Measurements from ENCODE around the gene ZC3H8.
"Not testable (repeated sequence)": the region's sequence is repeated elsewhere in the genome, so short reads cannot be mapped to it uniquely, and the experiment has no call there.

Gene ZC3H8

DNA sequence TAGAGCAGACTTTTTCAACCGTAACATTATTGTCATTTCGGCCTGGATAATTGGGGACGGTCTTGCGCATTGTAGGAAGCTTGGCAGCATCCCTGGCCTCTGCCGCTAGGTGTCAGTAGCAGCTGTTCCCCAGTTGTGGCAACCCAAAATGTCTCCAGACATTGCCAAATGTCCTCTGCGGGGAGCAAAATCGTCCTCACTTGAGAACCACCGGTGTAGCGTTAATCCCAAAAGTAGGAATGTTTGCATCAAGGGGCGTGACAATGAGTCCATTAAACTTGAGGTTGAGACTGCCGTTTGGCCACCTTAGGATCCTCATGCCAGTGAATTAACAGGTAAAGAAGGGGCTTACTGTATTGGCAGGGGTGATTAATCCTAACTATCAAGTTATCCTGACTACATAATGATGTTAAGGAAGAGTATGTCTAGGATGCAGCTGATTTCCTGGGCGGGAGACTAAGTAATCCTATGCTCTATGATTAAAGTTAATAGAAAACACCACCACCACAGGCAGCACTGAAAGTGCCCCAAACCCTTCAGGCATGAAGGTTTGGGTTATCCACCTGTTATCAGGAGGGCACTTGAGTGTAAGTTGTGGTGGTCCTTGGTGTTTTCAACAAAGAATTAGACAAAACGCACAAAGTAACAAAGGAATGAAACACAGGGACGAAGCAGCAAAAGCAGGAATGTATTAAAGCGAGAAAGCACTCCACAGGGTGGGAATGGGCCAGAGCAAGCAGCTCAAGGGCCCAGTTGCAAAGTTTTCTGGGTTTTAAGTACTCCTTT, 4.9 kb upstream of the ZC3H8 start:
- peak; percentile 66 to 79 for DNase-seq (ENCODE audit: low read depth in 1 of 2, low spot score in 1 of 2)

DNA sequence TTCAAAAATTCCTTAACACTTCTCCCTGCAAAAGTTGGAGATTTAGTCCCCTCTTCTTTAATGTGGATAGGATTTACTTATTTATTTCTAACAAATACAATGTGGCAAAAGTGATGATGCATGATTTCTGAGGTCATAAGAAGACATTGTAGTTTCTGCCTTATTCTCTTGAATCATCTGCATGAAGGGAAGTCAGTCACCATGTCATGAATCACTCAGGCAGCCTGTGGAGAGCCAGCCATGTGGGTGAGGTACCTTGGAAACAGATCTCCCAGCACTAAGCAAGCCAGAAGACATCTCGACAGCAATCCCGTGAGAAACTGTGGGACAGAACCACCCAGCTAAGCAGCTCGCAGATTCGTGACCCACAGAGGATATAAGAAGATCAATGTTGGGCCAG, 2.7 kb upstream of the ZC3H8 start:
- no peak for DNase-seq (ENCODE audit: low read depth in 1 of 2, low spot score in 1 of 2)

DNA sequence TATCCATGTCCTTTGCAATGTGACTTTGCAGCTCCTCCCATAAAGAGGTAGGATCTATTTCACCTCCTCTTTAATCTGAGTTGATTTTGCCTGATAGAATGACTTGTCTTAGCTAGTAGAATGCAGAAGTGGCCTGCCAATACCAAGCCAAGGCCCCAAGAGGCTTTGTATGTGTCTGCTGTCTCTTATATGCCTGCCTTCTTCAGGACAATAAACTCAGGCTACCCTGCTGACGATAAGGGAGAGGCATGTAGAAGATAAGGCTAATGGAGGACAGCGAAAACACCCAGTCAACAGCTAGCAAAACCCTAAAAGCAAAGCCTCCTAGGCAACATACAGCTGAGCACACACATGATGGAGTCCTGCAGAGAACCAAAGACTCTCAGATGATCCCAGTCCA, 1.8 kb upstream of the ZC3H8 start:
- no peak for DNase-seq (ENCODE audit: low read depth in 1 of 2, low spot score in 1 of 2)

DNA sequence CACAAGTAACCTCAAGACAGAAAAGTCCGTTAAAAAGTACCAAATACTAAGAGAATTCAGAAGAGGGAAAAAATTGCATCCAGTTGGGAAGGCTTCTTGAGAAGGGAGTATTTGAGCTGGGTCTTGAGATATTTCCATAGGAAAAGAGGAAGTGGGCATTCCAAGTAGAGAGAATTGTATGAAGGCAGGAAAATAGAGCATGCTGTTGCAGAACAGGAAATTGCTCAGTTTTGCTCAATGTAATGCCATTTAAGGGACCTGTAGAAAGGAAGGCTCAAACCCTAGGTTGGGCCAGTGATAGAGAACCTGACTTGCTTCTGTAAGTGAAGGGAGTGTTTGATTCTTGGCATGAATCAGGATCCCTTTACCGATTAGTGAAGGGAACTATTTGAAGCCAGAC, 1.0 kb upstream of the ZC3H8 start:
- no peak for DNase-seq (ENCODE audit: low read depth in 1 of 2, low spot score in 1 of 2)

DNA sequence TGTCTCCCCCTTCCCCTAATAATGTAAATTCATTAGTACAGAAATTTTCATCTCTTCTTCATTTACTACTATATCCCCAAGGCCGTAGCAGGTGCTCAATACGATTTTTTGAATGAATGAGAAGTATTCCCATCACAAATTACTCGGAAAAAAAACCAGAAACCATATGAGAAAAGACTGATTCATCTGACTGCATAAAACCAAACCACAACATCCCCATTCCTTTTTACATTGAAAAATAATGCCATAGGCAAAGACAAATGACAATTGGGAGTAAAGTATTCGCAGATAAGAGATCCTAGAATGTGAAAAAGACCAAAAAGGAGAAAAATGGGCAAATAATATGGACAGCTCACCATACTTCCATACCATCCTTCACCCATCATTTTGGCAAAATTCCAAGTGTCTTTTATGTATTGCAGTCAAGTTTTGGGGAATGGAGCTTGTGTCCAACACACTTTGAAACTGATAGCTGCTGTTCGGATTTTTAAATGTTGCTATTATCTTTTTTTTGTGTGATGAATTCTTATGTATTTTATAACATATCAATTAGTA, 1.5 kb downstream of the ZC3H8 start:
- no peak for DNase-seq (ENCODE audit: low read depth in 1 of 2, low spot score in 1 of 2)

DNA sequence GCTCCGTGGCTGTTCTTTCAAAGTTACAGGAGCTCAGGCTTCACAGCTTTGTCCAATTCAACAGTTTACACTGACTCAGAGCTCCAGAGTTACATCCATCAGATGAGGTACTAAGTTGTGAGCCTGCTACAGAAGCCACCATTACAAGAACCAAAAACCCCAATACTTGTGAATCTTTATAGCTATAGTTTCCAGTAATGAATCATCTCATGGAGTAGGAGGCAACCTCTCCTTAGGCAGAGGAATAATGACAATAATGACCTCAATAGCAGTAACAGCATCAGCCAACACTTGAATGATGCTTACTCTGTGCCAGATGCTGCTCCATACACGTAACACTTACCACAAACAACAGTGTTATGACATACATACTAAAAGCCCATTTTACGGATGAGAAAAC, 3.6 kb downstream of the ZC3H8 start:
- DNase-seq (ENCODE audit: low read depth in 1 of 2, low spot score in 1 of 2): no peak

DNA sequence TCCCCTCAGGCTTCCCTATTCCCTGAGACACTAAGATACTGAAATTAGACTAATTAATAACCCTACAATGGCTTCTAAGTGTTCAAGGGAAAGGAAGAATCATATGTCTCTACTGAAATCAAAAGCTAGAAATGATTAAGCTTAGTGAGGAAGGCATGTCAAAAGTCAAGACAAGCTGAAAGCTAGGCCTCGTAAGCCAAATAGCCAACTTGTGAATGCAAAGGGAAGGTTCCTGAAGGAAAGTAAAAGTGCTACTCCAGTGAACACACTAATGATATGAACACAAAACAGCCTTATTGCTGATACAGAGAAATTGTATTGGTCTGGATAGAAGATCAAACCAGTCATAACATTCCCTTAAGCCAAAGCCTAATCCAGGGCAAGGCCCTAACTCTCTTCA, 10.0 kb downstream of the ZC3H8 start:
- no peak for DNase-seq (ENCODE audit: low read depth in 1 of 2, low spot score in 1 of 2)

DNA sequence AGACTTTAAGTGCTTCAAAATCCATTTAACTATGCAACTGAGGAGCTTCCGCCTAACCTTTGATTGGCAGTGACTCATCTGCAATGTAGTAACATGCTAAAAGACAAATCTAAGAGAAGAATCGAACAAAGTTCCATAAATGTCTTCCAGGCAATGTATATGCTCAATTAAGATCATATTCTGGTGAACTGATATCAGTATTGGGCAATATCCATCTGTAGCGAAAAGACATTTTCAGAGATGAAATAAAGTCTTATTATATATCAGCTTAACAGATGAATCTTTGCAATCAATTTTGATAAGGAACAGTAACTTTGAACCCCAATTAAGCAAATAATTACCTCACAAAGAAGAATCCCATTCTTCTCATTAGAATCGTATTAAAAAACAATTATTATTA, 11.6 kb downstream of the ZC3H8 start:
- no peak for DNase-seq (ENCODE audit: low read depth in 1 of 2, low spot score in 1 of 2)

DNA sequence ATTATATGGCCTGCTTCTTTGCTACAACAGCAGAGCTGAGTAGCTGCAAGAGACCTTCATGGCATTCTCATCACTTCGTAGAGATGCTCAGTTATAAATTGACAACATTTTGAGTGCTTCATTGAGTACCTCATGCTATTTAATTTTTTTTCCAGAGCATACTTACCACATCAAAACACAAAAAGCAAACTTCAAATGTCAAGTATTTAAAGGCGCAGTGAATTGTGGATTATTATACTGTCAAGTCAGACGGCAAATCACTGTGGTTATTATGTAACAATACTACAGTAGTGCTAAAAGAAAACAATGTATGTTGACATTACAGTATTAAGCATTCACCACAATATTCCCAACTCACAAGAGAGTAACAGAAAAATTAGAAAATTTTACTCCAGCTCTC, 12.5 kb downstream of the ZC3H8 start:
- DNase-seq (ENCODE audit: low read depth in 1 of 2, low spot score in 1 of 2): no peak

DNA sequence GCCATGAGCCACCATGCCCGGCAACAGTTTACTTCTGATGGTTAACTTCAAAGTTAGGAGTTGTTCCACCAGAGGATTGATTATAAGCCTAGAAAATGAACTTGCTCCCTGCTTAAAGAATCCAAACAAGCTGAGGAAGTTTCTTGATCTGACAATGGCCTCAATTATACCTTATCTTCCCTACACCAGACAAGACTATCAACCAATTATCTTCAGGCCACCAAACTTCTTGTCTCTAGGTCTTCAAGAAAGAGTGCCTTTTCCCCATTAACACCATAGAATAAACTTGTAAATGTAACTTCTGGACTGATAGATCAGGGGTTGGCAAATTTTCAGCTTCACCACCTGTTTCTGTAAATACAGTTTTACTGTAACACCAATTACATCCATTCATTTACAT, 15.0 kb downstream of the ZC3H8 start:
- no peak for DNase-seq (ENCODE audit: low read depth in 1 of 2, low spot score in 1 of 2)

DNA sequence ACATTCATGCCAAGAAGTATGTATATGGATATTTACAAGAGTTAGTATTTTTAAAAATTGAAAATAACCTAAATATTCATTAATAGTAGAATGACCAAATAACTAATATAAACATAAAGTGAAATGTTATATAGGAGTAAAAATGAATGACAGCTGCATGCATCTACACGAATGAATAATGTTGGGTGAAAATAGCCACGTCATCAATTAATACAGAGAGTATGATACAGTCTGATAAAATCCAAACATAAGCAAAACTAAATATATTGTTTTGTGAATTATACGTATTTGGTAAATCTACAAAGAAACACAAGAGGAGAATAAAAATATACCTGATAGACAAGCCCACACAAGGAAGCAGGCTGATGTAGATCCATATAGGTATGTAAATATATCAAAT, 24.5 kb downstream of the ZC3H8 start:
- DNase-seq (ENCODE audit: low read depth in 1 of 2, low spot score in 1 of 2): no peak

DNA sequence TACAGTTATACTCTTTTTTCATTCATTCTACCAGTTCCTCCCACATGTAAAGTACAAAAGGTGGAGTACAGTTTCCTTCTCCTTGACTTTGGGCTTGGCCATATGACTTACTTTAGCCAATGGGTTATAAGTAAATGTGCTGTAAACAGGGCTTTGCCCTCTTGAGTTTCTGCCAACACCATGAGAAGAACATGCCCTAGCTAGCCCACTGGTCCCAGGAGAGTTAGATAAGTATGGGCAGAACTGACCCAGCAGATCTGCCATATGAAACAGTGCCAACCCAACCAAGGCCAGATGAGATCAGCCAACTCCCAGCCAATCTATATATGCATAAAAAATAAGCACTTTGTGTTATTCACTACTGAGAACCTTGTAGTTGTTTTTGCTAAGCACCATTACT, 25.5 kb downstream of the ZC3H8 start:
- DNase-seq (ENCODE audit: low read depth in 1 of 2, low spot score in 1 of 2): no peak

DNA sequence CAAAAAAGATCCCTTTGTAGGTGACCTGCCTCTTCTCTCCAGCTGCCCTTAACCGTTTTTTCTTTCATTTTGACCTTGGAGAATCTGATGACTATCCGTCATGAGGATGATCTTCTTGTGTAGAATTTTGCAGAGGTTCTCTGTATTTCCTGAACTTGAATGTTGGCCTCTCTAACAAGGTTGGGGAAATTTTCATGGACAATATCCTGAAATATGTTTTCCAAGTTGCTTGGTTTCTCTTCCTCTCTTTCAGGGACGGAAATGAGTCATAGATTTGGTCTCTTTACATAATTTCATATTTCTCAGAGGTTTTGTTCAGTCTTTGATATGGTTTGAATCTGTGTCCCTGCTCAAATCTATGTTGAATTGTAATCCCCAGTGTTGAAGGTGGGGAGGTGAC, 34.0 kb downstream of the ZC3H8 start:
- DNase-seq (ENCODE audit: low read depth in 1 of 2, low spot score in 1 of 2): no peak

DNA sequence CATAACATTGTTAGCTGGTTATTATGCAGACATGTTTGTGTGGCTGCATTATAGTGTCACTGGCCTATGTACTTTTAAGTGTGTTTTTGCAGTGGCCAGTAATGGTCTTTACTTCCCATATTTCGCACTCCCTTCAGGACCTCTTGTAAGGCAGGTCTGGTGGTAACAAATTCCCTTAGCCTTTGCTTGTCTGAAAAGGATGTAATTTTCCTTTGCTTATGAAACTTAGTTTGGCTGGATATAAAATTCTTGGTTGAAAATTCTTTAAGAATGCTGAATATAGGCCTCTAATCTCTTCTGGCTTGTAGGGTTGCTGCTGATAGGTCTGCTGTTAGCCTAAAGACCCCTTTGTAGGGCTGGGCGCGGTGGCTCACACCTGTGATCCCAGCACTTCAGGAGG, 34.7 kb downstream of the ZC3H8 start:
- DNase-seq (ENCODE audit: low read depth in 1 of 2, low spot score in 1 of 2): no peak

DNA sequence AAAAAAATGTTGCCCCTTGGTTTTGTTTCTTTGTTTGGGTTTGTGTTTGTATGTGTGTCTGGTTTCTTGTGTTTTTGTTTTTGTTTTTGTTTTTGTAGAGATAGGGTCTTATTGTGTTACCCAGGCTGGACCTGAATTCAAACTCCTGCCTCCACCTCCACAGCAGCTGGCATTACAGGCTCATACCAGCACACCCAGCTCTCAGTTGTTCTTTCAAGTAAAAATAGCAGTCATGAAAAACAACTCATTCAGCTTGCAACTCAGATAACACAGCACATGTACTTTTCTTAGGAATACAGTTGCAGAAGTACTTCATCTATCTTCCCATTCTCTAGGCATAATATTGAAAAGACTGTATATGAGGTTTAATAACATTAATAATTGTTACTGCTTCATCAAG, 37.0 kb downstream of the ZC3H8 start:
- DNase-seq (ENCODE audit: low read depth in 1 of 2, low spot score in 1 of 2): no peak

DNA sequence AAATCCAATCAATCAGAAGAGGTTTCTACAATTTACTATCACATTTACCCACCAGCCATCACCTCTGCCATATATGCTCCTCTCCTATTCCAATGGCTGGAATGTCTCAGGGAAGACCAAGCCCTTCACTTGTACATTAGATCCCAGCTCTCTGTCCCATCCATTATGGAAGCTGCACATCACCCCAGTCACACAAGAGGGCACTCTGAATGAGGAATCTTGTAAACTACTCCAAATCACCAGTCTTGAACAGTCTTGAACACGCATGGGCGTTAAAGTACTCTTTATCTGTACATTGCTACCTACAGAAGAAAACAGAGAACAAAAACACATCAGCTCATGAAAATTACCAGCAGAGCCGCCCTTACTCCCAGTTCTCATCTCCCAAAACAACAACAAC, 38.7 kb downstream of the ZC3H8 start:
- no peak for DNase-seq (ENCODE audit: low read depth in 1 of 2, low spot score in 1 of 2)

DNA sequence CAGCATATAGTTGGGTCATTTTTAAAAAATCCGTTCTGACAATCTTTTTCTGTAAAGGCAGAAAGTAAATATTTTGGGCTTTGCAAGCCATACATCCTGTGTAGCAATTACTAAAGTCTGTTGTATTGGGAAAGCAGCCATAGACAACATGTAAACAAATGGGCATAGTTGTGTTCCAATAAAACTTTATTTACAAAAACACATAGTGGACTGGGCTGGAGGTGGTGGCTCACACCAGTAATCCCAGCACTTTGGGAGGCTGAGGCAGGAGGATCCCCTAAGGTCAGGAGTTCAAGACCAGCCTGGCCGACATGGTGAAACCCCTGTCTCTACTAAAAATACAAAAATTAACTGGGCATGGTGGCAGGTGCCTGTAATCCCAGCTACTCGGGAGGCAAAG, 46.9 kb downstream of the ZC3H8 start:
- DNase-seq (ENCODE audit: low read depth in 1 of 2, low spot score in 1 of 2): not testable (repeated sequence)

DNA sequence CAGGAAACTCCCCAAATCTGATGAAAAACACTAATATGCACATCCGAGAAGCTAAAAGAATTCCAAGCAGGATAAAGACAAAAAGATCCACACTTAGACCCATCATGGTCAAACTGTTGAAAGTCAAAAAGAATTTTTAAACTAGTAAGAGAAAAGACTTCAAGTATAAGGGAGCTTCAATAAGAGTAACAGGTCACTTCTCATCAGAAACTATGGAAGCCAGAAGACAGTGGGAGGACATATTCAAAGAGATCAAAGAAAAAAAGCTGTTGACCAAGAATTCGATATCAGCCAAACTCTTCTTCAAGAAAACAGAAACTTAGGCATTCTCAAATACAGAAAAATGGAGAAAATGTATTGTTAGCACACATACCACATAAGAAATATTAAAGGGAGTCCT, 50.4 kb downstream of the ZC3H8 start:
- no peak for DNase-seq (ENCODE audit: low read depth in 1 of 2, low spot score in 1 of 2)

DNA sequence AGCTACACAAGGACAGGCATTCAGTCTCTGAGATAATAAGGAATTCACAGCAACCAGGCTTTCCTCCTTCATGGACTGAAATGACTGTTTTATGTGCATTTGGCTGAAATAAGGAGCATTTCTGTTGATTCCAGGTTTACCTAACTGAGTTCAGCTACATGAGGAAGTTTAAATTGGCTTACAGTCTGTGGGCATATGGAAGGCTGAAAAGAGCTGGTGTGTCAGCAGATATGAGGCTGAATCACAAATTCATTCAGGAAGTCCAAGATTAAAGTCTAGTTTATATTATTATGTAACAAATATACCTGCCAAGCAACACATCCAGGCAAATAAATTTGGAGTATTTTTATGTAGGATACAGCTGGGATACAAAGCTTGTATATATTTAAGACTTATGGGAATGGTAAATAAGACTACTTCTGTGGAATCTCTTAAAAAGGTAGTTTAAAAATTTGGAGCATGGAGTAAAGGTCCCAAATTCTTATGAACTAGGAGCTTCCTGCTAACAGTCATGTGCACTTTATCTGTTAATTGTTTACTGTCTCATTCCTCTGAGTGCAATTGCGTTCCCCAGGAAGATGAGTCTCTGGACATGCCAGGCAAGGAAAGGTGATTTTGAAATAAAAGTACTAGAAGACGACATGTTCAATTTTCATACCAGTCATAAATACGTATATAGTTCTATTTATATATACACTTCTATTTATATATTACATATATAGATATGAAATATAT, 53.0 kb downstream of the ZC3H8 start:
- no peak for DNase-seq (ENCODE audit: low read depth in 1 of 2, low spot score in 1 of 2)

DNA sequence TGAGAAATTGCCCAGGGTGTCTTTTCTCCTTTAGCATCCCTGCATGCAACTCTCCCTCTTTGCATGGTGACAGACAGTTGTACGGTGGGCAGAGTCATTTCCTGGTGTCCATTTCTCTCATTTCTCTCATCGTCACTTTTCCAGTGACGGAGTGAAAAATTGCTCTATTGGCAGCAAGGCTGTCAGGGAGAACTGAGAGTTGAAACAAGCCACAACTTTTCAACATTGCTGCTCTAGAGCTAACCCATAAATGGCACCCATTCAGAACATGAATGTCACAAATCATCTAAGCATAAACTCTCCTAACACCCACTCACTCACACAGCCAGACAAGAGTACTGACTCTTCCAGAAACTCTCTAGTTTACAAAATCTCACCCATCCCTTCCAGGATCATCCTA, 55.7 kb downstream of the ZC3H8 start:
- no peak for DNase-seq (ENCODE audit: low read depth in 1 of 2, low spot score in 1 of 2)

DNA sequence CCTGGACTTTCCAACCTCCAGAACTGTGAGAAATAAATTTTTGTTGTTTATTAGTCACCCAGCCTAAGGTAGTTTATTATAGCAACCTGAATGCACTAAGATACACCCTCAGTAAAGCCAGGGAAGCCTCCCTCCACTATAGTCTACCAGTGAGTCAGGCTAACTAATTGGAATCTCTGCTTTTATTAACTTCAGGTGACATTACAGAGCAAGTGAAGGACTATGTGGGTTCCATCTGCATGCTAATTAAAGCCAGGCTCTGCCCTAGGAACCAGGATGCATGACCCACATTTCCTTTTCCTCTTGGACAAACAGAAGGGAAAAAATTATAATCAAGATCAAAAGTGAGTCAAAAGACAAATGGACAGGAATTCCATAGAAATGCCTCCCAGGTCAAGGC, 56.1 kb downstream of the ZC3H8 start:
- DNase-seq (ENCODE audit: low read depth in 1 of 2, low spot score in 1 of 2): no peak

DNA sequence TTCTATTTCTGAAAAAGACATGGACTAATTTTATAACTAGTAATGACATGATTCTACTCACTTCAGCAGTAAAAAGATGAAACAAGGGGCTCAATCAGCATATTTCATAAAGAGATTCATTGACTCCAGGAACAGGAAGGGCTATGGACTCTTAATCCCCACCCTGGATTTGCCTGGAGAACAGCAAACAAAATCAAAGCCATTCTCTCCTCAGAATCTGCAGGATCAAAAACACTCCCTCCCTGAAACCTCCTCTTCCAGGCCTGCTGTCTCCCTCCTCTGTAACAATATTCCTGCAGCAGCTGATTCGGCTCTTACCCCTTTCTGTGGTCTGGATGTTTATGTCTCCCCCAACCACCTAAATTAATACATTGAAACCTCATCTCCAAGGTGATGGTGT, 57.0 kb downstream of the ZC3H8 start:
- DNase-seq (ENCODE audit: low read depth in 1 of 2, low spot score in 1 of 2): no peak

DNA sequence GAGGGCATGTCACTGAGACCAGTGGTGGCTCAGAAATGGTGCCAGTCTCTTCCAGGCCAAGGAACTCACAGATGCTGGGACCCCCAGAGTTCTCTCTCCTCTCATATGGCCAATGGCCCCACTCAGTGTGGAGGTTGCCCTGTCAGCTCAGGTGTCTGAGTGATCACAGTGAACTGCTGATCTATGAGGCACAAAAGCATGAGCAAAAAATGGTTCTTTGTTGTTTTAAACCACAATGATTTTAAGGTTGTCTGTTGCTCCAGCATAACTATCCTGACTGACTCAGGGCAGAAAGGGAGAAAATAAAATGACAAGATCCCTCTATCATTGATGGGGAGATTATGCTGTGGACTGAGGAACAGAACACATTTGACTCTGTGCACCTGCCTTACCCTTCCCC, 58.9 kb downstream of the ZC3H8 start:
- no peak for DNase-seq (ENCODE audit: low read depth in 1 of 2, low spot score in 1 of 2)

Measured in activated CD4-positive, alpha-beta T cell treated with anti-CD3 and anti-CD28 coated beads, Interleukin-2, amount 50 U/mL, for 24 hours (primary cell).